Activated naive CD8-positive, alpha-beta T cell treated with anti-CD3 and anti-CD28 coated beads, Interleukin-2, amount 50 U/mL, for 16 hours (primary cell): Measurements from ENCODE around the gene PSG1.
"Not testable (repeated sequence)": the region's sequence is repeated elsewhere in the genome, so short reads cannot be mapped to it uniquely, and the experiment has no call there.

Source experiments
- DNase-seq: peaks from one replicate; pipeline ENCODE4 v3.0.0-alpha.2; 2020; ENCODE audit warnings: low read depth, low spot score

Gene PSG1

GRCh38 chr19:42821306-42821977 is 58.1 kb downstream of the PSG1 start:
- DNase-seq: not testable (repeated sequence)

- not testable (repeated sequence) for DNase-seq
Measured at GRCh38 chr19:42819960-42820650, 59.4 kb downstream of the PSG1 start.

- no peak for DNase-seq
Measured at GRCh38 chr19:42816894-42817293, 62.6 kb downstream of the PSG1 start.
